ENCODE data around the gene SLC6A3.

GRCh38 chr5:1485579-1486118 is 40.4 kb upstream of the SLC6A3 start:
- TF ChIP-seq GATA1 (IDR thresholded peaks at IDR 0.05; ENCODE audit: low read depth, low read length) (no peak), POLR2A (IDR thresholded peaks at IDR 0.05; ENCODE audit: low read length) (no peak)
